ENCODE results near the gene ZSCAN10. TPM values are rescaled to one million over a fixed set of nuclear protein-coding genes. Genes with fewer than 3 reads are reported as not detected.

The ZSCAN10 gene
- total and polyA plus RNA-seq, 2 of the 13 experiments (the other 11 are each of a cell fraction or from before 2014, with no cell fraction given): not detected

DNA sequence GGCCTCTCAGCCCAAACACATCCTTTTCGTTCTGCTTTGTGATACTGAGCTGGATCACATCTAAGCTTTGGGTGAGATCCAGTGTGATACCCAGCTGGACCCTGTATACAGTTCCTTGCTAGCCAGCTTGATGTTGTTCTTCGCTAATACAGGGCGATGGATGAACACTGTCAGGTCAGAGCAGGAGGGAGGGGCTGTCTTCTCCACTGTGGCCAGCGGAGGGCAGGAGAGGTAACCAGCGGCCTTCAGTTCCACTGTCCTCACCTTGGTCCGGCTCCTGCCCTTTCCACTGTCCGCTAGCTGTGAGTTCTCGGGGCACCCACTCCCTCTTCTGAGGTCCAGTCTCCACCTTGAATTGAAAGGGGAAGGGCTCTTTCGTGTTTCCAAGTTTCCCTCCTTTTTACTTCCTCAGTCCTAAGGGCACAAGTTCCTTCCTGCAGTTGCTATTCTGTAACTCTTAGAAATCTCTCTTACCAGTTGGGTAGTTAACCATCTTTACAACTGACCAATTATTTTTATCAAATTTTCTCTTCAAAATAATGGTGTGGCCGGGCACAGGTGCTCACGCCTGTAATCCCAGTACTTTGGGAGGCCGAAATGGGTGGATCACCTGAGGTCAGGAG lies 32.8 kb upstream of the ZSCAN10 start (continued):
- TF ChIP-seq XBP1 (CRISPR knock-in tag; IDR thresholded peaks at IDR 0.05) (no peak), MZF1 (CRISPR knock-in tag; IDR thresholded peaks at IDR 0.05; ENCODE audit: borderline replicate concordance) (no peak), BORCS8-MEF2B (CRISPR knock-in tag; IDR thresholded peaks at IDR 0.05) (0 out of 2 replicates have a peak, but pooled peaks have one; percentile 42), KLF6 (CRISPR knock-in tag; IDR thresholded peaks at IDR 0.05) (no peak), HOXD1 (CRISPR knock-in tag; IDR thresholded peaks at IDR 0.05) (no peak), ZFP36L2 (CRISPR knock-in tag; IDR thresholded peaks at IDR 0.05) (no peak), NR2F6 (IDR thresholded peaks at IDR 0.05) (no peak), NR2F6 (CRISPR knock-in tag; IDR thresholded peaks at IDR 0.05) (peak; percentile 29; the same call in 1 of the 2 replicates), SAP130 (CRISPR knock-in tag; IDR thresholded peaks at IDR 0.05; ENCODE audit: low read depth) (peak; percentile 27; the same call in 1 of the 2 replicates), ZNF768 (CRISPR knock-in tag; IDR thresholded peaks at IDR 0.05) (0 out of 2 replicates have a peak, but pooled peaks have one; percentile 17), GATAD1 (CRISPR knock-in tag; IDR thresholded peaks at IDR 0.05) (peak; percentile 59), SSRP1 (CRISPR knock-in tag; IDR thresholded peaks at IDR 0.05) (no peak), POLR2A (IDR thresholded peaks at IDR 0.05; ENCODE audit: insufficient read depth in 1 of 2, low read depth in 2 of 2, low read length in 2 of 2) (peak in 1 of 2 experiments; percentile 44; a peak in 2 of 4 replicates), CBFB (CRISPR knock-in tag; IDR thresholded peaks at IDR 0.05) (no peak), ZMYM4 (CRISPR knock-in tag; IDR thresholded peaks at IDR 0.05) (no peak), SKI (IDR thresholded peaks at IDR 0.05; ENCODE audit: partially characterized antibody) (no peak), NFE2 (CRISPR knock-in tag; IDR thresholded peaks at IDR 0.05) (no peak), ZFAT (CRISPR knock-in tag; conservative IDR thresholded peaks at IDR 0.05) (no peak), ZNF333 (CRISPR knock-in tag; IDR thresholded peaks at IDR 0.05; ENCODE audit: borderline replicate concordance) (no peak), ZNF383 (CRISPR knock-in tag; IDR thresholded peaks at IDR 0.05; ENCODE audit: borderline replicate concordance) (no peak), ZBTB38 (CRISPR knock-in tag; IDR thresholded peaks at IDR 0.05) (peak; percentile 94)
- TF ChIP-seq, protein P1, sequence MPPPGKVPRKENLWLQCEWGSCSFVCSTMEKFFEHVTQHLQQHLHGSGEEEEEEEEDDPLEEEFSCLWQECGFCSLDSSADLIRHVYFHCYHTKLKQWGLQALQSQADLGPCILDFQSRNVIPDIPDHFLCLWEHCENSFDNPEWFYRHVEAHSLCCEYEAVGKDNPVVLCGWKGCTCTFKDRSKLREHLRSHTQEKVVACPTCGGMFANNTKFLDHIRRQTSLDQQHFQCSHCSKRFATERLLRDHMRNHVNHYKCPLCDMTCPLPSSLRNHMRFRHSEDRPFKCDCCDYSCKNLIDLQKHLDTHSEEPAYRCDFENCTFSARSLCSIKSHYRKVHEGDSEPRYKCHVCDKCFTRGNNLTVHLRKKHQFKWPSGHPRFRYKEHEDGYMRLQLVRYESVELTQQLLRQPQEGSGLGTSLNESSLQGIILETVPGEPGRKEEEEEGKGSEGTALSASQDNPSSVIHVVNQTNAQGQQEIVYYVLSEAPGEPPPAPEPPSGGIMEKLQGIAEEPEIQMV (CRISPR knock-in tag; IDR thresholded peaks at IDR 0.05; ENCODE audit: low read depth): peak; percentile 99
- TF ChIP-seq, protein P2, sequence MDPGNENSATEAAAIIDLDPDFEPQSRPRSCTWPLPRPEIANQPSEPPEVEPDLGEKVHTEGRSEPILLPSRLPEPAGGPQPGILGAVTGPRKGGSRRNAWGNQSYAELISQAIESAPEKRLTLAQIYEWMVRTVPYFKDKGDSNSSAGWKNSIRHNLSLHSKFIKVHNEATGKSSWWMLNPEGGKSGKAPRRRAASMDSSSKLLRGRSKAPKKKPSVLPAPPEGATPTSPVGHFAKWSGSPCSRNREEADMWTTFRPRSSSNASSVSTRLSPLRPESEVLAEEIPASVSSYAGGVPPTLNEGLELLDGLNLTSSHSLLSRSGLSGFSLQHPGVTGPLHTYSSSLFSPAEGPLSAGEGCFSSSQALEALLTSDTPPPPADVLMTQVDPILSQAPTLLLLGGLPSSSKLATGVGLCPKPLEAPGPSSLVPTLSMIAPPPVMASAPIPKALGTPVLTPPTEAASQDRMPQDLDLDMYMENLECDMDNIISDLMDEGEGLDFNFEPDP (CRISPR knock-in tag; conservative IDR thresholded peaks at IDR 0.05): no peak
- TF ChIP-seq, protein P3, sequence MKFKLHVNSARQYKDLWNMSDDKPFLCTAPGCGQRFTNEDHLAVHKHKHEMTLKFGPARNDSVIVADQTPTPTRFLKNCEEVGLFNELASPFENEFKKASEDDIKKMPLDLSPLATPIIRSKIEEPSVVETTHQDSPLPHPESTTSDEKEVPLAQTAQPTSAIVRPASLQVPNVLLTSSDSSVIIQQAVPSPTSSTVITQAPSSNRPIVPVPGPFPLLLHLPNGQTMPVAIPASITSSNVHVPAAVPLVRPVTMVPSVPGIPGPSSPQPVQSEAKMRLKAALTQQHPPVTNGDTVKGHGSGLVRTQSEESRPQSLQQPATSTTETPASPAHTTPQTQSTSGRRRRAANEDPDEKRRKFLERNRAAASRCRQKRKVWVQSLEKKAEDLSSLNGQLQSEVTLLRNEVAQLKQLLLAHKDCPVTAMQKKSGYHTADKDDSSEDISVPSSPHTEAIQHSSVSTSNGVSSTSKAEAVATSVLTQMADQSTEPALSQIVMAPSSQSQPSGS (CRISPR knock-in tag; IDR thresholded peaks at IDR 0.05): no peak
- TF ChIP-seq, protein P4, sequence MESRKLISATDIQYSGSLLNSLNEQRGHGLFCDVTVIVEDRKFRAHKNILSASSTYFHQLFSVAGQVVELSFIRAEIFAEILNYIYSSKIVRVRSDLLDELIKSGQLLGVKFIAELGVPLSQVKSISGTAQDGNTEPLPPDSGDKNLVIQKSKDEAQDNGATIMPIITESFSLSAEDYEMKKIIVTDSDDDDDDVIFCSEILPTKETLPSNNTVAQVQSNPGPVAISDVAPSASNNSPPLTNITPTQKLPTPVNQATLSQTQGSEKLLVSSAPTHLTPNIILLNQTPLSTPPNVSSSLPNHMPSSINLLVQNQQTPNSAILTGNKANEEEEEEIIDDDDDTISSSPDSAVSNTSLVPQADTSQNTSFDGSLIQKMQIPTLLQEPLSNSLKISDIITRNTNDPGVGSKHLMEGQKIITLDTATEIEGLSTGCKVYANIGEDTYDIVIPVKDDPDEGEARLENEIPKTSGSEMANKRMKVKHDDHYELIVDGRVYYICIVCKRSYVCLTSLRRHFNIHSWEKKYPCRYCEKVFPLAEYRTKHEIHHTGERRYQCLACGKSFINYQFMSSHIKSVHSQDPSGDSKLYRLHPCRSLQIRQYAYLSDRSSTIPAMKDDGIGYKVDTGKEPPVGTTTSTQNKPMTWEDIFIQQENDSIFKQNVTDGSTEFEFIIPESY (CRISPR knock-in tag; IDR thresholded peaks at IDR 0.05): peak; percentile 96
